ENCODE results near the gene RAB3IP.

RAB3IP gene

GRCh38 chr12:69828897-69829296 is 90.2 kb downstream of the RAB3IP start:
- Histone ChIP-seq H3K4me1 (ENCODE audit: control insufficient read depth, low read depth, low read length) (no peaks in the 10 kb centered on the region), H3K27ac (ENCODE audit: low read depth, low read length) (no peak overlapping the region), H3K36me3 (ENCODE audit: control insufficient read depth, insufficient read depth, low read length) (no peaks in the 10 kb centered on the region), H2BK15ac (replicated peaks; ENCODE audit: low read depth) (no peak overlapping the region), H3K4ac (ENCODE audit: low read depth, low read length) (no peak overlapping the region), H3K9ac (ENCODE audit: low read length) (no peak overlapping the region), H3K18ac (ENCODE audit: low read length) (no peak overlapping the region), H2AK5ac (ENCODE audit: low read length) (no peak overlapping the region), H2BK5ac (ENCODE audit: low read length) (no peak overlapping the region), H3K27me3 (ENCODE audit: insufficient read depth, low read length, poor library complexity) (no peaks in the 10 kb centered on the region), H3K4me2 (ENCODE audit: low read length) (no peak overlapping the region), H3K23ac (ENCODE audit: low read length) (no peak overlapping the region), H3K79me1 (ENCODE audit: low read length) (no peaks in the 10 kb centered on the region), H2BK120ac (ENCODE audit: low read depth, low read length) (no peak overlapping the region), H3K56ac (ENCODE audit: low read length) (no peak overlapping the region), H4K5ac (ENCODE audit: low read length) (no peak overlapping the region), H3K4me3 (ENCODE audit: low read length) (no peak overlapping the region), H4K8ac (ENCODE audit: low read depth, low read length) (no peak overlapping the region), H3K79me2 (ENCODE audit: control insufficient read depth, insufficient read depth, low read length) (no peaks in the 10 kb centered on the region)
- DNase-seq, result no peak
- WGBS (ENCODE audit: extremely low coverage, insufficient coverage, low lambda C conversion rate), result no CpG with 5 or more reads among the region's 5 CpGs

- no peaks in the 10 kb centered on the region for H3K79me1 ChIP-seq (ENCODE audit: low read length)
- no CpG with 5 or more reads among the region's 2 CpGs for WGBS (ENCODE audit: extremely low coverage, insufficient coverage, low lambda C conversion rate)
- no peak overlapping the region for H3K18ac ChIP-seq (ENCODE audit: low read length)
- H3K36me3 ChIP-seq (ENCODE audit: control insufficient read depth, insufficient read depth, low read length), result no peaks in the 10 kb centered on the region
- H4K5ac ChIP-seq (ENCODE audit: low read length), result no peak overlapping the region
- no peak overlapping the region for H2BK5ac ChIP-seq (ENCODE audit: low read length)
- no peak overlapping the region for H3K23ac ChIP-seq (ENCODE audit: low read length)
- no peak overlapping the region for H3K4me3 ChIP-seq (ENCODE audit: low read length)
- H3K79me2 ChIP-seq (ENCODE audit: control insufficient read depth, insufficient read depth, low read length), result no peaks in the 10 kb centered on the region
- H3K27me3 ChIP-seq (ENCODE audit: insufficient read depth, low read length, poor library complexity), result no peaks in the 10 kb centered on the region
- no peak overlapping the region for H3K56ac ChIP-seq (ENCODE audit: low read length)
- DNase-seq, result no peak
- no peak overlapping the region for H4K8ac ChIP-seq (ENCODE audit: low read depth, low read length)
- H3K4me2 ChIP-seq (ENCODE audit: low read length), result no peak overlapping the region
- H2BK120ac ChIP-seq (ENCODE audit: low read depth, low read length), result no peak overlapping the region
- no peaks in the 10 kb centered on the region for H3K4me1 ChIP-seq (ENCODE audit: control insufficient read depth, low read depth, low read length)
- no peak overlapping the region for H3K4ac ChIP-seq (ENCODE audit: low read depth, low read length)
- H2BK15ac ChIP-seq (replicated peaks; ENCODE audit: low read depth), result no peak overlapping the region
- no peak overlapping the region for H3K9ac ChIP-seq (ENCODE audit: low read length)
- H3K27ac ChIP-seq (ENCODE audit: low read depth, low read length), result no peak overlapping the region
- no peak overlapping the region for H2AK5ac ChIP-seq (ENCODE audit: low read length)
Observed at GRCh38 chr12:69833696-69834095, 95.0 kb downstream of the RAB3IP start.

- WGBS (ENCODE audit: extremely low coverage, insufficient coverage, low lambda C conversion rate), result no CpG with 5 or more reads among the region's 2 CpGs
- no peak overlapping the region for H3K4me3 ChIP-seq (ENCODE audit: low read length)
- H3K79me1 ChIP-seq (ENCODE audit: low read length), result no peaks in the 10 kb centered on the region
- H3K23ac ChIP-seq (ENCODE audit: low read length), result no peak overlapping the region
- no peak overlapping the region for H3K4ac ChIP-seq (ENCODE audit: low read depth, low read length)
- no peak overlapping the region for H2BK5ac ChIP-seq (ENCODE audit: low read length)
- no peak overlapping the region for H2BK15ac ChIP-seq (replicated peaks; ENCODE audit: low read depth)
- H3K27me3 ChIP-seq (ENCODE audit: insufficient read depth, low read length, poor library complexity), result no peaks in the 10 kb centered on the region
- no peak overlapping the region for H2BK120ac ChIP-seq (ENCODE audit: low read depth, low read length)
- DNase-seq, result no peak
- H3K4me2 ChIP-seq (ENCODE audit: low read length), result no peak overlapping the region
- no peak overlapping the region for H3K18ac ChIP-seq (ENCODE audit: low read length)
- no peak overlapping the region for H4K8ac ChIP-seq (ENCODE audit: low read depth, low read length)
- H3K56ac ChIP-seq (ENCODE audit: low read length), result no peak overlapping the region
- no peak overlapping the region for H4K5ac ChIP-seq (ENCODE audit: low read length)
- H3K79me2 ChIP-seq (ENCODE audit: control insufficient read depth, insufficient read depth, low read length), result no peaks in the 10 kb centered on the region
- H3K9ac ChIP-seq (ENCODE audit: low read length), result no peak overlapping the region
- no peak overlapping the region for H3K27ac ChIP-seq (ENCODE audit: low read depth, low read length)
- no peak overlapping the region for H2AK5ac ChIP-seq (ENCODE audit: low read length)
- H3K36me3 ChIP-seq (ENCODE audit: control insufficient read depth, insufficient read depth, low read length), result no peaks in the 10 kb centered on the region
- H3K4me1 ChIP-seq (ENCODE audit: control insufficient read depth, low read depth, low read length), result no peaks in the 10 kb centered on the region
Observed at GRCh38 chr12:69834147-69834546, 95.5 kb downstream of the RAB3IP start.

- H3K4me3 ChIP-seq (ENCODE audit: low read length), result no peak overlapping the region
- H3K27me3 ChIP-seq (ENCODE audit: insufficient read depth, low read length, poor library complexity), result no peaks in the 10 kb centered on the region
- H3K36me3 ChIP-seq (ENCODE audit: control insufficient read depth, insufficient read depth, low read length), result no peaks in the 10 kb centered on the region
- H3K4ac ChIP-seq (ENCODE audit: low read depth, low read length), result no peak overlapping the region
- H2BK15ac ChIP-seq (replicated peaks; ENCODE audit: low read depth), result no peak overlapping the region
- H3K79me1 ChIP-seq (ENCODE audit: low read length), result no peaks in the 10 kb centered on the region
- no peak overlapping the region for H2BK5ac ChIP-seq (ENCODE audit: low read length)
- no peak overlapping the region for H3K18ac ChIP-seq (ENCODE audit: low read length)
- H2AK5ac ChIP-seq (ENCODE audit: low read length), result no peak overlapping the region
- no peak overlapping the region for H2BK120ac ChIP-seq (ENCODE audit: low read depth, low read length)
- H3K27ac ChIP-seq (ENCODE audit: low read depth, low read length), result no peak overlapping the region
- no peak overlapping the region for H3K4me2 ChIP-seq (ENCODE audit: low read length)
- no peak overlapping the region for H4K5ac ChIP-seq (ENCODE audit: low read length)
- no peak for DNase-seq
- no peak overlapping the region for H3K9ac ChIP-seq (ENCODE audit: low read length)
- H4K8ac ChIP-seq (ENCODE audit: low read depth, low read length), result no peak overlapping the region
- H3K79me2 ChIP-seq (ENCODE audit: control insufficient read depth, insufficient read depth, low read length), result no peaks in the 10 kb centered on the region
- no peaks in the 10 kb centered on the region for H3K4me1 ChIP-seq (ENCODE audit: control insufficient read depth, low read depth, low read length)
- H3K56ac ChIP-seq (ENCODE audit: low read length), result no peak overlapping the region
- no peak overlapping the region for H3K23ac ChIP-seq (ENCODE audit: low read length)
Observed at GRCh38 chr12:69834576-69834975, 95.9 kb downstream of the RAB3IP start.

GRCh38 chr12:69835081-69835480 is 96.4 kb downstream of the RAB3IP start:
- Histone ChIP-seq H3K27me3 (ENCODE audit: insufficient read depth, low read length, poor library complexity) (no peaks in the 10 kb centered on the region), H3K79me2 (ENCODE audit: control insufficient read depth, insufficient read depth, low read length) (no peaks in the 10 kb centered on the region), H3K4me1 (ENCODE audit: control insufficient read depth, low read depth, low read length) (no peaks in the 10 kb centered on the region), H3K23ac (ENCODE audit: low read length) (no peak overlapping the region), H2BK15ac (replicated peaks; ENCODE audit: low read depth) (no peak overlapping the region), H3K27ac (ENCODE audit: low read depth, low read length) (no peak overlapping the region), H3K4me3 (ENCODE audit: low read length) (no peak overlapping the region), H3K4ac (ENCODE audit: low read depth, low read length) (no peak overlapping the region), H3K79me1 (ENCODE audit: low read length) (no peaks in the 10 kb centered on the region), H3K9ac (ENCODE audit: low read length) (no peak overlapping the region), H3K18ac (ENCODE audit: low read length) (no peak overlapping the region), H4K8ac (ENCODE audit: low read depth, low read length) (no peak overlapping the region), H2AK5ac (ENCODE audit: low read length) (no peak overlapping the region), H2BK120ac (ENCODE audit: low read depth, low read length) (no peak overlapping the region), H4K5ac (ENCODE audit: low read length) (no peak overlapping the region), H3K56ac (ENCODE audit: low read length) (no peak overlapping the region), H3K4me2 (ENCODE audit: low read length) (no peak overlapping the region), H2BK5ac (ENCODE audit: low read length) (no peak overlapping the region), H3K36me3 (ENCODE audit: control insufficient read depth, insufficient read depth, low read length) (no peaks in the 10 kb centered on the region)
- no peak for DNase-seq
- no CpG with 5 or more reads among the region's 3 CpGs for WGBS (ENCODE audit: extremely low coverage, insufficient coverage, low lambda C conversion rate)

- no peak for DNase-seq
- H3K18ac ChIP-seq (ENCODE audit: low read length), result no peak overlapping the region
- H3K27ac ChIP-seq (ENCODE audit: low read depth, low read length), result no peak overlapping the region
- H4K8ac ChIP-seq (ENCODE audit: low read depth, low read length), result no peak overlapping the region
- no peaks in the 10 kb centered on the region for H3K27me3 ChIP-seq (ENCODE audit: insufficient read depth, low read length, poor library complexity)
- H3K36me3 ChIP-seq (ENCODE audit: control insufficient read depth, insufficient read depth, low read length), result no peaks in the 10 kb centered on the region
- no peak overlapping the region for H2BK120ac ChIP-seq (ENCODE audit: low read depth, low read length)
- H3K4me1 ChIP-seq (ENCODE audit: control insufficient read depth, low read depth, low read length), result no peaks in the 10 kb centered on the region
- H2BK15ac ChIP-seq (replicated peaks; ENCODE audit: low read depth), result no peak overlapping the region
- H3K79me2 ChIP-seq (ENCODE audit: control insufficient read depth, insufficient read depth, low read length), result no peaks in the 10 kb centered on the region
- H4K5ac ChIP-seq (ENCODE audit: low read length), result no peak overlapping the region
- H3K79me1 ChIP-seq (ENCODE audit: low read length), result no peaks in the 10 kb centered on the region
- H3K56ac ChIP-seq (ENCODE audit: low read length), result no peak overlapping the region
- H3K23ac ChIP-seq (ENCODE audit: low read length), result no peak overlapping the region
- no peak overlapping the region for H3K4me3 ChIP-seq (ENCODE audit: low read length)
- H3K4ac ChIP-seq (ENCODE audit: low read depth, low read length), result no peak overlapping the region
- no peak overlapping the region for H2BK5ac ChIP-seq (ENCODE audit: low read length)
- H3K9ac ChIP-seq (ENCODE audit: low read length), result no peak overlapping the region
- no peak overlapping the region for H2AK5ac ChIP-seq (ENCODE audit: low read length)
- no CpG with 5 or more reads among the region's 13 CpGs for WGBS (ENCODE audit: extremely low coverage, insufficient coverage, low lambda C conversion rate)
- H3K4me2 ChIP-seq (ENCODE audit: low read length), result no peak overlapping the region
Observed at GRCh38 chr12:69836015-69836414, 97.4 kb downstream of the RAB3IP start.

Data from mesendoderm (in vitro differentiated cells).